PFSK-1 (cell line): ENCODE measurements around the gene WNT3.

ENCODE experiments used
- POLR2AphosphoS5 ChIP-seq: IDR thresholded peaks from 2 replicates; pipeline ENCODE4 v1.6.1; 2012; ENCODE audit warnings: low read depth, mild to moderate bottlenecking, control low read depth, low read length, moderate library complexity
- REST ChIP-seq, 2 experiments: IDR thresholded peaks; 2 replicates each; pipeline versions ENCODE4 v1.6.1 to v1.8.0; 2011 to 2012; ENCODE audit warnings: low read depth in 2 of 2, low read length in 2 of 2, control low read depth in 1 of 2, inconsistent platforms in 1 of 2, mild to moderate bottlenecking in 1 of 2, moderate library complexity in 1 of 2; ENCODE audit not compliant: insufficient read depth in 1 of 2
- SIN3A ChIP-seq: IDR thresholded peaks from 2 replicates; pipeline ENCODE4 v1.6.1; 2012; ENCODE audit warnings: mild to moderate bottlenecking, low read length, moderate library complexity, borderline replicate concordance; ENCODE audit not compliant: insufficient read depth
- TAF1 ChIP-seq: IDR thresholded peaks from 2 replicates; pipeline ENCODE4 v1.6.1; 2012; ENCODE audit warnings: low read length, control low read depth, borderline replicate concordance; ENCODE audit not compliant: insufficient read depth

GRCh38 chr17:46815474-46816353 lies 2.8 kb downstream of the WNT3 start:
- TF ChIP-seq POLR2AphosphoS5: no peak
- no peak for TF ChIP-seq REST (IDR thresholded peaks at IDR 0.05; ENCODE audit: insufficient read depth in 1 of 2, low read depth in 2 of 2, low read length in 2 of 2)
- no peak for TF ChIP-seq TAF1
- no peak for TF ChIP-seq SIN3A
